IPS-15b (cell line): Measurements from ENCODE around the gene ATP5F1A.

Experiments
- H3K27me3 ChIP-seq: one replicate; pipeline ENCODE4 v1.6.1; 2013; ENCODE audit warnings: low read length; ENCODE audit not compliant: control insufficient read depth, insufficient read depth
- H3K36me3 ChIP-seq: one replicate; pipeline ENCODE4 v1.6.1; 2013; ENCODE audit warnings: low read length; ENCODE audit not compliant: control insufficient read depth, insufficient read depth
- H3K4me1 ChIP-seq: one replicate; pipeline ENCODE4 v1.6.1; 2013; ENCODE audit warnings: mild to moderate bottlenecking, low read length; ENCODE audit not compliant: control insufficient read depth, insufficient read depth
- H3K4me3 ChIP-seq: one replicate; pipeline ENCODE4 v1.5.1; 2013; ENCODE audit warnings: low read depth, low read length
- H3K9ac ChIP-seq: one replicate; pipeline ENCODE4 v1.6.1; 2013; ENCODE audit warnings: low read depth, mild to moderate bottlenecking, low read length
- H3K9me3 ChIP-seq: one replicate; pipeline ENCODE4 v1.6.1; 2013; ENCODE audit warnings: mild to moderate bottlenecking, low read length; ENCODE audit not compliant: control insufficient read depth, insufficient read depth

ATP5F1A gene

DNA sequence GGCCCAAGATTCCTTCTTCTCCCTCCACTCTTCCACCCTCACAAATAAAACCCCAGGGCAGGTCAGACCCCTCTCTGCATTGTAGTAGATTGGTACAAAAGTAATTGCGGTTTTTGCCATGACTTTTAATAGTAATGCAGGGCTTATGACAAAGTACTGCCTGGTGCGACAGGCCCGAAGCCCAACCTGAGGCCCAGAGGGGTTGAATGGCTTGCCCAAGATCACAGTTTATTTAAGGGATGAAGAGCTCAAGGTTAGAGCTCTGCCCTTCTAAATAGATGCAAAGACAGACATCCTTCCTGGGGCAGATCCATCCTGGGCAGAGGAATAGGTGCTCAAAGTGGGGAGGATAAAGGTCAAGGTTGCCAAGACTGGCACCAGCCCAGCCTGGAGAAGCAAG, 25.1 kb downstream of the ATP5F1A start:
- no peak overlapping the region for H3K4me3 ChIP-seq
- H3K27me3 ChIP-seq, result peaks cover 33% of the 10 kb centered on the region
- no peaks in the 10 kb centered on the region for H3K4me1 ChIP-seq
- H3K36me3 ChIP-seq, result no peaks in the 10 kb centered on the region
- H3K9ac ChIP-seq, result no peak overlapping the region
- H3K9me3 ChIP-seq, result no peaks in the 10 kb centered on the region

GRCh38 chr18:46072376-46072867, 25.7 kb downstream of the ATP5F1A start:
- Histone ChIP-seq H3K27me3 (peaks cover 33% of the 10 kb centered on the region), H3K36me3 (no peaks in the 10 kb centered on the region), H3K9me3 (no peaks in the 10 kb centered on the region), H3K9ac (no peak overlapping the region), H3K4me3 (peak overlapping the region; percentile 66), H3K4me1 (no peaks in the 10 kb centered on the region)

- Histone ChIP-seq H3K27me3 (peaks cover 33% of the 10 kb centered on the region), H3K9me3 (no peaks in the 10 kb centered on the region), H3K9ac (peak within 1 kb of the TSS; percentile 60), H3K4me1 (no peaks in the 10 kb centered on the region), H3K36me3 (no peaks in the 10 kb centered on the region), H3K4me3 (peak within 1 kb of the TSS; percentile 66)
Measured at GRCh38 chr18:46071653-46072375, 26.3 kb downstream of the ATP5F1A start, which contains the start of gene PSTPIP2. Gene PSTPIP2 (minus strand): TSS chr18:46072260. CDS start chr18:46072188, 72 bp downstream.

GRCh38 chr18:46070815-46071652, 27.1 kb downstream of the ATP5F1A start:
- H3K9me3 ChIP-seq, result no peaks in the 10 kb centered on the region
- H3K9ac ChIP-seq, result peak overlapping the region; percentile 60
- H3K4me1 ChIP-seq, result no peaks in the 10 kb centered on the region
- peaks cover 33% of the 10 kb centered on the region for H3K27me3 ChIP-seq
- H3K4me3 ChIP-seq, result peak overlapping the region; percentile 66
- H3K36me3 ChIP-seq, result no peaks in the 10 kb centered on the region

DNA sequence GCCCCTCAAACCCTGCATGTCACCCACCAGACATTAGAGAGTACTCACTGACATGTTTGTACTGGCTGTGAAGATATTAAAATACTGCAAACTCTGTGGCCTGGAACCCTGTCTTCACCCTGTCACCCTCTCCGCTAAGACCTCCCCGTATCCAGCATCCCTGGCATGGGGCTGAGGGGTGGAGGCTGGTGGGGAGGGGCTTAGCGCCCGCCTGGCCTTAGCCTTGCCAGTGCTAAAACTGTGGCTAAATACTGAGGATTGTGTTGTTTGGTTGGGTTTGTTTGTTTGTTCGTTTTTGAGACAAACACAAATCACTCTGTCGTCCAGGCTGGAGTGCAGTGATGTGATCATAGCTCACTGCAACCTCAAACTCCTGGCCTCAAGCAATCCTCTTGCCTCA, 27.9 kb downstream of the ATP5F1A start:
- no peak overlapping the region for H3K9ac ChIP-seq
- H3K4me1 ChIP-seq, result no peaks in the 10 kb centered on the region
- H3K36me3 ChIP-seq, result no peaks in the 10 kb centered on the region
- peaks cover 33% of the 10 kb centered on the region for H3K27me3 ChIP-seq
- H3K4me3 ChIP-seq, result no peak overlapping the region
- no peaks in the 10 kb centered on the region for H3K9me3 ChIP-seq

GRCh38 chr18:46069524-46069923, 28.6 kb downstream of the ATP5F1A start:
- no peaks in the 10 kb centered on the region for H3K36me3 ChIP-seq
- H3K27me3 ChIP-seq, result peaks cover 33% of the 10 kb centered on the region
- H3K9me3 ChIP-seq, result no peaks in the 10 kb centered on the region
- H3K9ac ChIP-seq, result no peak overlapping the region
- H3K4me1 ChIP-seq, result no peaks in the 10 kb centered on the region
- no peak overlapping the region for H3K4me3 ChIP-seq

DNA sequence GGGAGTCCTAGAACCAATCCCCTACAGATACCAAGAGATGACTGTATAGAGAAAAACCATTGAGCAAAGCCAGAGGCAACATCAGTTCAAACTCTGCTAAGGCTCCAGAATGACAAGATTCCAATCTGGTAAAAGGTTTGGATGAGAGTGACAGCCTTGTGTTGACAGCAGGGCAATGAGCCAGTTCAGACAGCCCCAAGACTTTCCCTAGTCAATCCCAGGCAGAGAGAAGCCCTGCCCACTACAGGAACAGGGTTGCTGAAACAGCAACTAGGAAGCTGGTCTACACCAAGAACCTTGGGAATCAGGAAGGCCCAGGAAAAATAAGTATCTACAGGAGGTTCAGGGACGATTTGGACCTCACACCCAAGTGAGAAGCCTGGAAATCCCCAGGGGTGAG, 29.3 kb downstream of the ATP5F1A start:
- no peak overlapping the region for H3K9ac ChIP-seq
- no peaks in the 10 kb centered on the region for H3K36me3 ChIP-seq
- H3K9me3 ChIP-seq, result no peaks in the 10 kb centered on the region
- H3K4me3 ChIP-seq, result no peak overlapping the region
- peaks cover 33% of the 10 kb centered on the region for H3K27me3 ChIP-seq
- no peaks in the 10 kb centered on the region for H3K4me1 ChIP-seq

DNA sequence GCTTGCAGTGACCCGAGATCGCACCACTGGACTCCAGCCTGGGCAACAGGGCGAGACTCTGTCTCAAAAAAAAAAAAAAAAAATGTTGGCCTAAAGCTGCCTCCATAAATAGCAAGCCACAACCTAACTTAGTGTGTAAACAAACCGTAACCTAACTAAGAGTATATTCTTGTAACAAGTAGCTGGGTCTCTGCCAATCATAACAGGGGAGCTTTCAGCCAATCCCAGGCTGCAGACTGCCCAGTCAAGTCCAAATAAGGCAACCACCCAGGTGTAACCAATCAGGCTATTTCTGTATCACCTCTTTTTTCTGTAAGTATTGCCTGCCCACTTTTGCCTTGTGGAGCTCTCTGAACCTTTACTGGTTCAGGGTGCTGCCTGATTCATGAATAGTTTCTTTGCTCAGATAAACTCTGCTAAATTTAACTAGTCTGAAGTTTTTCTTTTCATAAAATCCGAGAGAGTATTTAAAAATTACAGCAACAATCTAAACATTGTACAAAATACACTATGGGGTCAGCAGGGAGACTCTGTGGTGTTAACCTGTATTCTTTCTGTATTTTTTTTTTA, 30.6 kb downstream of the ATP5F1A start:
- H3K9me3 ChIP-seq, result no peaks in the 10 kb centered on the region
- H3K4me1 ChIP-seq, result no peaks in the 10 kb centered on the region
- no peak overlapping the region for H3K4me3 ChIP-seq
- H3K9ac ChIP-seq, result no peak overlapping the region
- H3K36me3 ChIP-seq, result no peaks in the 10 kb centered on the region
- H3K27me3 ChIP-seq, result peaks cover 22% of the 10 kb centered on the region

DNA sequence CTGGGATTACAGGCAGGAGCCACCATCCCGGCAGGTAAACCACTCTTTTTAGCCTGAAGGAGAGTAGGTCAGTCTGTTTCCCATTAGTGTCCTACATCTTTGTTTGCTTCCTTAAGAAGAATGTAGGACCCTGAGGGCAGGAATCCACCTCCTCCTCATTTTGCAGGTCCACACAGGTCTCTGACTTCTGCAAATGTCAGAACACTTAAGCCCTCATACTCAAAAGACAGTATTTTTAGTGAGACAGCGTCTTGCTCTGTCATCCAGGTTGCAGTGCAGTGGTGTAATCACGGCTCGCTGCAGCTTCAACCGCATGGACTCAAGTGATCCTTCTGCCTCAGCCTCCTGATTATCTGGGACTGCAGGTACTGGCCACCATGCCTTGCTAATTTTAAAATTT, 35.3 kb downstream of the ATP5F1A start:
- Histone ChIP-seq H3K4me1 (no peaks in the 10 kb centered on the region), H3K9ac (no peak overlapping the region), H3K4me3 (no peak overlapping the region), H3K36me3 (no peaks in the 10 kb centered on the region), H3K9me3 (no peaks in the 10 kb centered on the region), H3K27me3 (no peaks in the 10 kb centered on the region)

DNA sequence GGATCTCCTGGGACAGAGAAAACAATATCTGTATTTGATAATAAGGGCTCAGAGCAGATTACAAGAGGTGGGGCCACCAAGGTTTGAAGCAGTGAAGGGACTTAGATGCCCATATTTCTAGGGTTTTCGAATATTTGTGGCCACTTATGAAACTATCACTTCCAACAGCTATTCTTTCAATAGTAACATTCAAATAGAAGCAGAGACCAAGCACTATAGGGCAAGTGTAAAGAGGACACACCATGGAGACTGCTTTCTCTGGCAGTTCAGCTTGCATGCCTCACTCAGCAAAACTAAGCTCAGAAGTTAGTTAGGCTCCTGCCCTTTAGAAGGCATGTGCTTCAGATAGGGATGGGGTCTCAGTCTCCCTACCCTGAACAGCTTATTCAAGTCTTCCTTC, 36.3 kb downstream of the ATP5F1A start:
- H3K36me3 ChIP-seq, result no peaks in the 10 kb centered on the region
- H3K9me3 ChIP-seq, result no peaks in the 10 kb centered on the region
- H3K4me1 ChIP-seq, result no peaks in the 10 kb centered on the region
- no peak overlapping the region for H3K9ac ChIP-seq
- H3K27me3 ChIP-seq, result no peaks in the 10 kb centered on the region
- H3K4me3 ChIP-seq, result no peak overlapping the region

DNA sequence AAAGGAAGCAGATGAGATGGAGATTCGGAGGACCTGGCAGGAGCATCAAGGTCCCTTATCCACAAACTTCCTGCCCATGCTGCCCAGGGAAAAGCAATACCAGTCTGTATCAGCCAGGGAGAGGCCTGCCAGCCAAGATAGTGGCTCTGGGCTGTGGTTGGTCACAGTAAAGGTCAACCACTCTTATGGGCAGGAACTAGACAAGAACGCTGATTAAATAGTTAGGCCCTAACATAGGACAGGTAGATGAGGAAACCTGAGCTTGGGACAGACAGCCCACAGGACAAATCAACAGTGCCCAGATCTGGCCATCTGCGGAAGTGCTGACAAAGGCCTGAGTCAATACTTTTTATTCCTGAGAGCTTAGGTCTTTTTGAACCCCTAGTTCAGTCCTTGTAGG, 36.7 kb downstream of the ATP5F1A start:
- H3K4me3 ChIP-seq, result no peak overlapping the region

More for the DNA sequence above, 36.7 kb downstream of the ATP5F1A start:
- Histone ChIP-seq H3K4me1 (no peaks in the 10 kb centered on the region), H3K36me3 (no peaks in the 10 kb centered on the region), H3K27me3 (no peaks in the 10 kb centered on the region), H3K9me3 (no peaks in the 10 kb centered on the region), H3K9ac (no peak overlapping the region)
